Uterus (tissue), 4 donors: Measurements from ENCODE around the gene SESTD1. TPM values are rescaled to one million over a fixed set of nuclear protein-coding genes. Genes with fewer than 3 reads are reported as not detected.

Experiments
- DNase-seq, 2 donors: peaks; one replicate each; pipeline ENCODE4 v3.0.0-alpha.2; 2019 to 2020
- H3K27ac ChIP-seq, 2 donors: fragments of 200-600 bp; sonication (generic); 1 replicate in 1 of 2; 2 replicates in 1 of 2; pipeline ENCODE4 v1.5.1; 2016 to 2018
- H3K27me3 ChIP-seq, 2 donors: fragments of 200-600 bp; sonication (generic); one replicate each; pipeline ENCODE4 v1.5.1; 2018 to 2019; ENCODE audit warnings: control low read depth in 1 of 2
- H3K36me3 ChIP-seq, 2 donors: fragments of 200-600 bp; sonication (generic); one replicate each; pipeline ENCODE4 v1.5.1; 2019; ENCODE audit warnings: control low read depth in 1 of 2
- H3K4me1 ChIP-seq, 2 donors: fragments of 200-600 bp; sonication (generic); one replicate each; pipeline ENCODE4 v1.5.1; 2018 to 2019; ENCODE audit warnings: control low read depth in 1 of 2
- H3K4me3 ChIP-seq, 2 donors: fragments of 200-600 bp; sonication (generic); 1 replicate in 1 of 2; 2 replicates in 1 of 2; pipeline ENCODE4 v1.5.1; 2018 to 2019; ENCODE audit warnings: mild to moderate bottlenecking in 1 of 2
- H3K9me3 ChIP-seq, 2 donors: fragments of 200-600 bp; sonication (generic); one replicate each; pipeline ENCODE4 v1.5.1; 2019; ENCODE audit warnings: control low read depth in 1 of 2
- CTCF ChIP-seq, 4 experiments: fragments of 200-600 bp in 2 of 4; fragments of 450-650 bp in 2 of 4; sonication (generic) in 2 of 4; IDR thresholded peaks; one replicate each; pipeline ENCODE4 v1.5.1; 2016 to 2019; ENCODE audit warnings: antibody characterized with exemption in 4 of 4, mild to moderate bottlenecking in 2 of 4, moderate library complexity in 1 of 4
- POLR2A ChIP-seq, 2 donors: fragments of 450-650 bp; IDR thresholded peaks; one replicate each; pipeline ENCODE4 v1.6.1; 2016; ENCODE audit warnings: antibody characterized with exemption in 2 of 2, mild to moderate bottlenecking in 1 of 2, moderate library complexity in 1 of 2
- intact Hi-C: fragments of 100-400 bp; cut with DNase I; formaldehyde crosslinking; loops from one replicate; pipeline ENCODE4 v1.15.1; 2023; ENCODE audit warnings: low total_unique reads
- total RNA-seq, 4 donors: library from RNA; depleted of rRNA in 3 of 4; stranded (reverse); fragments of >200 nt in 3 of 4; gene quantifications; one replicate each; pipeline versions ENCODE4 v1.1.0 to v1.2.4, GENCODE V29; 2014 to 2023
- donor health status: DM: yes; HTN: yes; CAD: no.

The SESTD1 gene, protein sequence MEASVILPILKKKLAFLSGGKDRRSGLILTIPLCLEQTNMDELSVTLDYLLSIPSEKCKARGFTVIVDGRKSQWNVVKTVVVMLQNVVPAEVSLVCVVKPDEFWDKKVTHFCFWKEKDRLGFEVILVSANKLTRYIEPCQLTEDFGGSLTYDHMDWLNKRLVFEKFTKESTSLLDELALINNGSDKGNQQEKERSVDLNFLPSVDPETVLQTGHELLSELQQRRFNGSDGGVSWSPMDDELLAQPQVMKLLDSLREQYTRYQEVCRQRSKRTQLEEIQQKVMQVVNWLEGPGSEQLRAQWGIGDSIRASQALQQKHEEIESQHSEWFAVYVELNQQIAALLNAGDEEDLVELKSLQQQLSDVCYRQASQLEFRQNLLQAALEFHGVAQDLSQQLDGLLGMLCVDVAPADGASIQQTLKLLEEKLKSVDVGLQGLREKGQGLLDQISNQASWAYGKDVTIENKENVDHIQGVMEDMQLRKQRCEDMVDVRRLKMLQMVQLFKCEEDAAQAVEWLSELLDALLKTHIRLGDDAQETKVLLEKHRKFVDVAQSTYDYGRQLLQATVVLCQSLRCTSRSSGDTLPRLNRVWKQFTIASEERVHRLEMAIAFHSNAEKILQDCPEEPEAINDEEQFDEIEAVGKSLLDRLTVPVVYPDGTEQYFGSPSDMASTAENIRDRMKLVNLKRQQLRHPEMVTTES
- total RNA-seq = 10 to 100 TPM in 3 of 4 donors, 1 to 10 TPM in 1; 5.6 to 64.7 (median 32.8) TPM

DNA sequence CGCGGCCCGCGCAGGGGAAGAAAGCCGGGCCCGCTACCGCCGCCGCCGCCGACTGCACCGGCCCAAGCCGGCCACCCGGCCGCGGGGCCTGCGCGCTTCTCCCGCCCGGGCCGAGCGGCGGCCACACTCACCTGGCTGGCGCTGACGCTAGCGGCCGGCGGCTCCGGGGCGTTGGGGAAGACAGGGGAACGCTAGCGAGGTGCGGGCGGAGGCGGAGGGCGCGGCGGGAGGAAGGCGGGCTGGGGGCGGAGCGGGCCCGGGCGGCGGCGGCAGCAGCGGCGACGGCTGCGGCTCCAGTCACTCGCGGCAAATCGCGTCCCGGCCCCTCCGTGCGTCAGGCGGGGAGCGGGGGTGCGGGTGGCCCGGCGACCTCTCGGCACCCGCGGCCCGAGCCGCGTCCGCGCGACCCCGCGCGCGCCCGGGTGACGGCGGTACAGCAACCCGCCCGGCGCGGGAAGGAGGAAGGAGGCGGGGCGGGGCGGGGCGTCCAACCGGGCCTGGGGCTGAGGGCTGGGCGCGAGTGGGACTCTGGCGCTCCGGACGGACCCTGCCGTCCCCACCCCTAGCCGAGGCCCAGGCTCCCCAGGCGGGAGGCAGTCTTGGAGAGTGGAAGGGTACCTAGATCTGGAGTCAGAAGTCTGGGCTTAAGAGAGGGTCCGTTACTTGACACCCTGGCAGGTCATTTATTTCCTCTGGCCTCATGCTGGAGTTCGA, at the start of gene SESTD1:
TSS of gene SESTD1 (minus strand) at position 465 of the 714 bp plus-strand sequence. CDS start 72,991 bp downstream, outside the sequence.
- intact Hi-C loops = no loop called here
- Histone ChIP-seq H3K36me3 (no peaks in the 10 kb centered on the region), H3K27me3 (no peaks in the 10 kb centered on the region), H3K4me3 (peak within 1 kb of the TSS; percentile 56 to 60), H3K9me3 (no peaks in the 10 kb centered on the region), H3K4me1 (no peaks in the 10 kb centered on the region), H3K27ac (peak within 1 kb of the TSS; percentile 69 to 75)
- DNase-seq = peak; percentile 43 to 65
- peak in 2 of 4 experiments; percentile 12 to 21 for TF ChIP-seq CTCF (IDR thresholded peaks at IDR 0.05)
- TF ChIP-seq POLR2A (IDR thresholded peaks at IDR 0.05) = peak; percentile 64 to 79

DNA sequence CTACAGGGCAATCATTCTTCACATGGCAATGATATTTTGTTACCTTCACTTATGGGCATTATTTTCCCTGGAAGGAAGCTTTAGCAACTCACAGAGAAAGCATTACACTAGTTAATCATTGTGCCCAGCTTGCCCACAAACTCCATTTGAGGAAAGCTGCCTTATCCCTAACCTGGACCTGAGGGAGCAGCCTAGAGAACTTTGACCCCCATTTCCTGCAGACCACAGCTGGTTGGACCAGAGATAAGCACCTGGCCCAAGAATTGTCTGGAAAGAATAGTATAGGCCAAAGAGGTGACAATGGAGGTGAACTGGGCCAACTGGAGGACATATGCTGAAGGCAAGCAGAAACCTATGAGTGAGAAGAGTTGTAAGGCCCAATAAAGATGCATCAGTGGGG, 48.4 kb upstream of the SESTD1 start:
- H3K9me3 ChIP-seq = no peaks in the 10 kb centered on the region
- no peaks in the 10 kb centered on the region for H3K27me3 ChIP-seq
- TF ChIP-seq POLR2A (IDR thresholded peaks at IDR 0.05) (no peak), CTCF (IDR thresholded peaks at IDR 0.05) (no peak)
- H3K27ac ChIP-seq = no peak overlapping the region
- intact Hi-C loops = no loop called here
- H3K4me1 ChIP-seq = no peaks in the 10 kb centered on the region
- no peak for DNase-seq
- H3K4me3 ChIP-seq = no peak overlapping the region
- H3K36me3 ChIP-seq = no peaks in the 10 kb centered on the region

GRCh38 chr2:179311101-179311500, 46.5 kb upstream of the SESTD1 start:
- H3K27me3 ChIP-seq = no peaks in the 10 kb centered on the region
- TF ChIP-seq CTCF (IDR thresholded peaks at IDR 0.05) = no peak
- no peak for TF ChIP-seq POLR2A (IDR thresholded peaks at IDR 0.05)
- H3K4me3 ChIP-seq = no peak overlapping the region
- no peaks in the 10 kb centered on the region for H3K36me3 ChIP-seq
- H3K27ac ChIP-seq = no peak overlapping the region
- H3K4me1 ChIP-seq = no peaks in the 10 kb centered on the region
- intact Hi-C loops = no loop called here
- DNase-seq = no peak
- H3K9me3 ChIP-seq = no peaks in the 10 kb centered on the region

GRCh38 chr2:179307616-179308371, 43.2 kb upstream of the SESTD1 start:
- intact Hi-C loops = no loop called here
- no peaks in the 10 kb centered on the region for H3K36me3 ChIP-seq
- H3K27me3 ChIP-seq = no peaks in the 10 kb centered on the region
- TF ChIP-seq POLR2A (IDR thresholded peaks at IDR 0.05) (no peak), CTCF (IDR thresholded peaks at IDR 0.05) (no peak)
- H3K9me3 ChIP-seq = no peaks in the 10 kb centered on the region
- H3K4me3 ChIP-seq = no peak overlapping the region
- no peaks in the 10 kb centered on the region for H3K4me1 ChIP-seq
- H3K27ac ChIP-seq = no peak overlapping the region
- no peak for DNase-seq
